NCI-H82 treated with DMSO at 0.1 percent for 48 hours (cell line): ENCODE data around the gene ATXN1L.
"Not testable (repeated sequence)": the region's sequence is repeated elsewhere in the genome, so short reads cannot be mapped to it uniquely, and the experiment has no call there.

ENCODE experiments used
- DNase-seq: peaks from one replicate; lab custom pipeline; 2025; ENCODE audit not compliant: unreplicated experiment; lab: John Stamatoyannopoulos, UW

Gene ATXN1L, protein sequence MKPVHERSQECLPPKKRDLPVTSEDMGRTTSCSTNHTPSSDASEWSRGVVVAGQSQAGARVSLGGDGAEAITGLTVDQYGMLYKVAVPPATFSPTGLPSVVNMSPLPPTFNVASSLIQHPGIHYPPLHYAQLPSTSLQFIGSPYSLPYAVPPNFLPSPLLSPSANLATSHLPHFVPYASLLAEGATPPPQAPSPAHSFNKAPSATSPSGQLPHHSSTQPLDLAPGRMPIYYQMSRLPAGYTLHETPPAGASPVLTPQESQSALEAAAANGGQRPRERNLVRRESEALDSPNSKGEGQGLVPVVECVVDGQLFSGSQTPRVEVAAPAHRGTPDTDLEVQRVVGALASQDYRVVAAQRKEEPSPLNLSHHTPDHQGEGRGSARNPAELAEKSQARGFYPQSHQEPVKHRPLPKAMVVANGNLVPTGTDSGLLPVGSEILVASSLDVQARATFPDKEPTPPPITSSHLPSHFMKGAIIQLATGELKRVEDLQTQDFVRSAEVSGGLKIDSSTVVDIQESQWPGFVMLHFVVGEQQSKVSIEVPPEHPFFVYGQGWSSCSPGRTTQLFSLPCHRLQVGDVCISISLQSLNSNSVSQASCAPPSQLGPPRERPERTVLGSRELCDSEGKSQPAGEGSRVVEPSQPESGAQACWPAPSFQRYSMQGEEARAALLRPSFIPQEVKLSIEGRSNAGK

DNA sequence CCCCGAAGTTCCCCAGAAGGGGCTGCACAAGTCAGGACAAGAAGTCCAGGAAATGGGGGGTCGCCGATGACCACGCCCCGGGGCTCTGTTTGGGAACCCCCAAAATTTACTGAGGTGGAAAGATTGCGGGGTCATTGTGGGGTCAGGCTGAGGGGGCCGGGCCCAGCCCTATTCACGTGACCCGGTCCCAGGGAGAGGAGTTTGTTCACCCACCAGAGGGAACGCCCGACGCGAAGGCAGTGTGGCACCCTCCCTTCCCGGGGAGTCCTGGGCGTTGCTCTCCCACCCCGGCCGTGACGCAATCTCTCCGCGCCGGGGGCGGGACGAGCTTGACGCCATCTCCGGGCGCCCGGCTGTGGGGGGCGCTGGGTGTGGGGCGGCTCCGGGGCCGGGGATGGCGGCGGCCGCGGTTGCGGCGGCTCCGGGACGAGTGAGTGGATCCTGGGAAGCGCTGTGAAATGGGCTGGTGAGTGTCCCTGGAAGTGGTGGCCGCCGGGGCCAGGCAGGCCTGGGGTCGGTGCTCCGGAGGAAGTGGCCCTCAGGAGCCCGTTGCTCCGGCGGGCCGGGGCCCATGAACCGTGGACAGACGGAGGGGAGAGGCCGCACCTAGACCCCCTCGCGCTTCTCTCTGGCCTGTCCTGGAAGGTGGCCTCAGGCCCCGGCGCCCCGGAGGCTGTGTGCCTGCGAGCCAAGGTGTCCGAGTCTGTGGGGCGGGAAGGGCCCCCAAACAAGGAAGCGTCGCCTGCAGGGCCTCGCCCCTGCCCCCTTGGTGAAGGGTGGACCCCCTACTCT, at the start of gene ATXN1L:
ATXN1L (plus strand) TSS at position 338 of the 792 bp plus-strand sequence. CDS start 3,765 bp downstream, outside the sequence.
- DNase-seq = peak; percentile 43

DNA sequence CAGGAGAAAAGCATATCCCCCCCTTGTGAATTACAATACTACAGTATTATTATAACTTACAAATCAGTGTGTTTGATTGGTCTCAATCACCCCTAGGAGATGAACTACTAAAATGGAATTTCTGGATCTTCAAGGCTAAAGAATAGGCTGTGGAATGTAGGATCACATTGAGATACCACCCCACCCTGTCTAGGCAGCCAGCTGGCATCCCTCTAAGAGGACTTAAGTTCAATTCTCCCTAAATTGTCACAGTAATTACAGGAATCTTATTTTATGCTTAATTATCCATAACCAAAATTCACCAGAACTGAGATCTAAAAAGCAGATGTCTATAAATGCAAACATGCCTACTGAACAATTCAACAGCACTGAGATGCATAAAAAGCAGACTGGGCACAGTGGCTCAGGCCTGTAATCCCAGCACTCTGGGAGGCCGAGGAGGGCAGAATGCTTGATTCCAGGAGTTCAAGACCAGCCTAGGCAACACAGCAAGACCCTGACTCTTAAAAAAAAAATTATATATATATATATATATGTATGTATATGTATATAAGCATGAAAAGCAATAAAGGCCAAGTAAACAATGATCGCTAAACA, 49.2 kb upstream of the ATXN1L start:
- DNase-seq = no peak

DNA sequence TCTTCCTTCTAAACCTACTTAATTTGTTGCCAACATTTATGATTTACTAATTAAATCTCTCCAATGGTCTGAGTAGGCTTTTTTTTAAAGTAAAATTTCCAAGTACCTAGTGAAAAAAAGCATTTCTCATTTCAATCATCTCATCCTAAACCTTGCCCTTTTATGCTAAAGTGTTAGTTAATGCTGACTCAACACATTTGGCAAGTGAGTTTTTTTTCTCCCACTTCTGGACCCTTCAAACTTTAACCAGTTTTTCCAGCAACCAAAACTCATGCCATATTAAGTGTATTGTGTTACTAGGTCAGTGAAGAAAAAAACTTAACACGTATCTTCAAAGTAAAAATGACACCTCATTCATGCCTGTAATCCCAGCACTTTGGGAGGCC, 42.5 kb upstream of the ATXN1L start:
- DNase-seq = no peak

DNA sequence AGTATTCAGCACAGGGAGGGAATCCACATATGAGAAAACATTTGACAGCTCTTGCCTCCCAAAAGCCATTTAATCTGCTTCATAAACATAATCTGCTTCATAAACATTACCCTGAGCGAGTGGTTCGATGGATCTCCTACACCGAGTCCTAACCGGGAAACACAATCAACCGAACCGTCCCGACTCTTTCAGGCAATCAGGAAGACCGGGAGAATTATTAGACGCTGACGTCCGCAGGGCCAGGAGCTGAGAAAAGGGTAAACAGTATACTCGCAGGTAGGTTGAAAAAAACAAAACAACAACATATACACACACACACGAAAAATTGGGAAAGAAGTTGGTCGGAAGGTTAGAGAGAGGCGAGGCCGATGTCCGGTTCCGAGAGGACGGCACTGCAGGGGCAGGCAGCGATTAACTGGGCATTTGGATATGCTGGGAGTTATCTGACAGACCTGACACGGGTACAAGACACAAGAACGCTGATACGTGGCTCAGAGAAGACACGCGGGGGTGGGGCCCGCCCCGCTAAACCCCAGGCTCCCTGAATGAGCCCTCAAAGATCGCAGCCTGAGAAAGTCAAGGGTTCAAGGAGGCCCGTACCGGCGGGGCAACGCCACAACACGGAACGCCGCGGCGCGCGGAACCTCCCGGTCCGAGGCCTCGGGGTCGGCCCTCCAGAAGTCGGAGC, 37.7 kb upstream of the ATXN1L start:
- DNase-seq = no peak

DNA sequence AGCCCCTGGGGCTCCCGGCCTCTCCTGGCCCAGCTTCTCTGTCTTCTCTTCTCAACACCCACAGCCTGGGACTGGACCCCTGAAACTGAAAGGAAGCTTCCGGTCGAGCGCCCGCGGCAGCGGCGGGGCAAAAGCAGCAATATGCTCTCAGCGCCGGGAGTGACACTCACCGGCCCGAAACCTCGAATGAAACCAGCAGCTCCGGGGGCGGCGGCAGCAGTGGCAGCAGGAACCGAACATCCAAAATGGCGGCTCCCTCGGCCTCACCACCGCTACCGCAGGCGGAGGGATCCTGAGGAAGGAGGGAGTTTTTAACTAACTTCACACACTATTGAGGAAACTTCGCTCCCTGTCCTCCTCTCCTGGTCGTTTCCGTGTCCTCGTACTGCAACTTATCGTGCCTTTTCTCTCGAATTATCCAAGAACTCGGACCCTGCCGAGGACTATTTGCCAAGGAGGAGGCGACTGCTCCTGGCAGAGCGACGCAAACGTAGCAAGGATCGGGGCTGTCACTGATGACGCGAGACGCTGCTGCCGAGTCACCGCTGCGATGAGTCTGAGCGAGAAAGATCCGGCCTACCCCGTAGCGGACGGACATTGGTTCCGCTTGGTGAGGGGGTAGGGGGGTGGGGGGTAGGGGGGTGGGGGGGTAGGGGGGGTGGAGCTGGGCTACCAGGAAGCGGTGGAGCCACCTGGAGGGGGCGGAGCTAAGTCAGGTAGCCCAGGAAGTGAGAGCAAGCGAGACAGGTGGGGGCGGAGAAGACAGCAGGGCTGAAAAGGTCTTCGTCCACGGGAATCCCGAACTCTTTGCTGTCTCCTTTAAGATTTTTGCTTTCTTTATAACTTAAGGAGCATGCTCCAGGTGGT, 37.0 kb upstream of the ATXN1L start, which contains the start of gene AP1G1:
AP1G1 (minus strand) TSS at position 242 of the 867 bp plus-strand sequence. CDS start 19,355 bp downstream, outside the sequence.
- DNase-seq = peak; percentile 82

DNA sequence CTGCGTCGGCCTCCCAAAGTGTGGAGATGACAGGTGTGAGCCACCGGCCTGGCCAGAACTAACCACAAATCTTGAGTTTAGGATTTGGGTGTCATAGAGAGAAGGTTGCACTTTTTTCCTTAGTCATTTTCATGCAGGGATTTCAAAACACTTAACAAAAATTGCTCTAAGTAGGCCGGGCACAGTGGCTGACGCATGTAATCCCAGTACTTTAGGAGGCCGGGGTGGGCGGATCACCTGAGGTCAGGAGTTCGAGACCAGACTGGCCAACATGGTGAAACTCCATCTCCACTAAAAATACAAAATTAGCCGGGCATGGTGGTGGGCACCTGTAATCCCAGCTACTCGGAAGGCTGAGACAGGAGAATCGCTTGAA, 35.6 kb upstream of the ATXN1L start:
- DNase-seq = not testable (repeated sequence)

DNA sequence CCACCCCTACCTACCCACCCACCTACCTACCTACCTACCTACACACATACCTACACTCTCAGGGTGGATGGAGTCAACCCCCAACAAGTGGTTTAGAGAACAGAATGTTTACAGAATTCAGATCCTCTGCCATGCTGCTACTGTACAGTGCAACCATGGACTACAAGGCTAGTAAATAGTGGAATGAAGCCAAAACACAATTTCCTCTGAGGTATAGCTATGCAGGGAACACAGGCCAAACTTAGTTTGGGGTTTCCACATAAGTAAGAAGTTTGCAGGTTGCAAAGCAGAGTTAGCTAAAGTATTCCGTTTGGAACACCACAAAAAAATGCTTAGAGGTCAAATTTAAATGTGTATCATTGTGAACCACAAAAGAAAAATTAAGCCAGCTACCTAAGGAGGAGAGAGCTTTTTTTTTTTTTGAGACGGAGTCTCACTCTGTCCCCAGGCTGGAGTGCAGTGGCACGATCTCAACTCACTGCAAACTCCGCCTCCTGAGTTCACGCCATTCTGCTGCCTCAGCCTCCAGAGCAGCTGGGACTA, 34.4 kb upstream of the ATXN1L start:
- no peak for DNase-seq

DNA sequence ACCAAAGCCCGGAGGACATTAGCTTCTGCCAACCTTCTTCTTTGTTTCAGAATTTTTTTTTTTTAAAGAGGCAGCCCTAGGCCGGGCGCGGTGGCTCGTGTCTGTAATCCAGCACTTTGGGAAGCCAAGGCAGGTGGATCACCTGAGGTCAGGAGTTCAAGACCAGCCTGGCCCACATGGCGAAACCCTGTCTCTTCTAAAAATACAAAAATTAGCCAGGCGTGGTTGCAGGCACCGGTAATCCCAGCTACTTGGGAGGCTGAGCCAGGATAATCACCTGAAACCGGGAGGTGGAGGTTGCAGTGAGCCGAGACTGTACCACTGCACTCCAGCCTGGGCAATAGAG, 28.6 kb upstream of the ATXN1L start:
- DNase-seq = not testable (repeated sequence)

DNA sequence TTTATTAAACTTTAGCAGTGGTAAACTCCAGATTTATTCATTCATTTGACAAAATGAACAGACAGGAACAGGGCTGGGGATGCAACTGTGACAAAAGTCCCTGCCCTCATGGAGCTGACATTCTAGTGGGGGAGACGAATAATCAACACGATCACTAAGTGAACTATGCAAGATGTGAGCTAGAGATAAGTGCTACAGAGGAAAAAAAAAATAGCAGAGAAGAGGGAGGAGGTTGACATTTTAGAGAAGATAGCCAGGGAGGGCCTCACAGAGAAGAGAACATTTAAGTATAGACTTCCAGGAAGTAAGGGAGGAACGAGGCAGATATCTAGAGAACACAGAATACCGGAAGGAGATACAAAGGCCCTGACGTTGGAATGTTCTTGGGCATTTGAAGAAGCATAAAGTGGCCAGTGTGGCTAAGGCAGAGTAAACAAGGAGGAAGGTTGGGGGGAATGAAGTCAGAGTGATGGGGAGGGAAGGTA, 19.2 kb upstream of the ATXN1L start:
- no peak for DNase-seq

DNA sequence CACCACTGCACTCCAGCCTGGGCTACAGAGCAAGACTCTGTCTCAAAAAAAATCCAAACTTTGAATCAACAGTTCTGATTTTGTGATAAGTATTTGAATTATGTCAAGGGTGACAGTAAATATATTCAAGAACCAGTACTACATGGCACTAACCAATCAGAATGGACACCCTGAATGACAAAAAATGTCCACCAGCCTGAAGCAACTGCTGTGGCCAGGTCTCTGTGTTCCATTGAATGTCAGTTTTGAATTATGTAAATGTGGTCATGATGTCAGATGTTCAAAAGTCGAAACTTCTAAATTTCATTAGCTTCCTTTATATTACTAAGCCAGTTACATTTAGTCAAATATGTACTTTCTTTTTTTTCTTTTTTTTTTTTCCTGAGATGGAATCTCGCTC, 15.4 kb upstream of the ATXN1L start:
- no peak for DNase-seq

DNA sequence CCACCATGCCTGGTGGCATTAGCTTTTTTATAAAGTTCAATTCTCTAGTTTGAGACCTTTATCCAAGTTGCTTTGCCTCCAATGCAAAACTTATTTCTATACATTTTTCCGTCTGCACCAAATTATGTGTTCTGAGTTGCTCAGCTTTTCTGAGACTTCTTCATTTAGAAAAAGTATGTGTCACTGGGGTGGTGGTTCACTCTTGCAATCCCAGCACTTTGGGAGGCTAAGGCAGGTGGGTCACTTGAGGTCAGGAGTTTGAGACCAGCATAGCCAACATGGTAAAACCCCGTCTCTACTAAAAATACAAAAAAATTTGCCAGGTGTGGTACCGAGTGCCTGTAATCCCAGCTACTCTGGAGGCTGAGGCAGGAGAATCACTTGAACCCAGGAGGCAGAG, 14.1 kb upstream of the ATXN1L start:
- DNase-seq = not testable (repeated sequence)

DNA sequence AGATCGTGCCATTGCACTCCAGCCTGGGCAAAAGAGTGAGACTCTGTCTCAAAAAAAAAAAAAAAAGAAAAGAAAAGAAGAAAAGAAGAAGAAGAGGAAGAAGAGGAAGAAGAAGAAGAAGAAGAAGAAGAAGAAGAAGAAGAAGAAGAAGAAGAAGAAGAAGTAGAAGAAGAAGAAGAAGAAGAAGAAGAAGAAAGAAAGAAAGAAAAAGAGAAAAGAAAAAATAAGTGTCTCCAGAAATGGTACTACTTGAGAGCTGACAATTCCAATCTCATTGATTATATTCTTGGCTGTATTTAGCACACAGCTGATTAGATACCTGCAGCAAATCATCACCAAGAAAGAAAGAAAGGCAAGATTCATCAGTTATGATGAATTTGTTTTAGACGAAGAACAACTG, 13.7 kb upstream of the ATXN1L start:
- DNase-seq = not testable (repeated sequence)

DNA sequence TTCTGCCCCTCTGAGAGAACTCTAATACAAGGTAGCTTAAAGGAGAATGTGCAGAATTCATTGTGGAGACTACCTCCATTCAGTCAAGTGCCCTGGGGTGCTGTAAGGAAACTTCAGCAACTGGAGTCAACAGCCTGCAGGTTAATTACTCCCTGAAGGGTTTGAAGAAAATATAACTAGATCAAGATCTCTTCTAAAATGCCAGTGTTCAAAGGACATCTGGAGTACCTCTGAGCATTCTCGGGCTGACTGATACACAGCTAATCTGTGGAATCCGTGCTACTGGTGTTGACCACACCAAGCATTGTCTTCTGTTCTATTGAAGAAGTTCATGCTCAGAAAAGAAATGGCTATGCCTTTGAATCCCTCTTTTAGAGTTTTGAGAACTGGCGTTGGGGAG, 11.5 kb upstream of the ATXN1L start:
- no peak for DNase-seq

DNA sequence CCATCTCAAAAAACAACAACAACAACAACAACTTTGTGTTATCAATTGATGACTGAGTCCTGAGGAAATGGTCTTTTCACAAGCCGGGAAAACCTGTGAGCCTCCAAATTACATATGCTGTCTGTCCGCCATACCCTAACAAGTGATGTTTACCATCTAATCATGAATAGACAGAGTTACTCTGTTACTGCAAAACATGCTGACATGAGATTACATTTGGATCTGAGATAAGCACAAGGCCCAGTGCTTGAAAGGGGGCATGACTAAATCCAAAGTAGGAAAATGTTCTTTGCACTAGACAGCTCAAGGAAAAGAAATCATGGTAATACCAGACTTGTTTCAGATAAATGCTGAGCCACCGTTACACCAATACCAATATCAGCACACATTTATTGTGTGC, 8.6 kb upstream of the ATXN1L start:
- no peak for DNase-seq

DNA sequence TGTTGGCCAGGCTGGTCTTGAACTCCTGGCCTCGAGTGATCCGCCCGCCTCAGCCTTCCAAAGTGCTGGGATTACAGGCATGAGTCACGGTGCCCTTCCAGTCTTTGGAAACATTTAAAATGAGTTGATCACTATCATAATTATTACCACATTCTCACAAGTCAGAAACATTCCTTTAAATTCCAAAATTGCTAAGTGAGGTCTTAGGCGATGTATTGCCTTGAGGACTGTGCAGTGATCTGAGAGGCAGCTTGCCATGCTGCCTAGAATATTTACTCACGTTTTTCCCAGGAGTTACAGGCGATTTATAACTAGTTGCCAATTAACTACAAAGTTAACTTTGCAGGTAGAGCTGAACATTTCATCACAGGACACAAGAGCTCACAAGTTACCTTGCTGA, 5.7 kb upstream of the ATXN1L start:
- DNase-seq = no peak

DNA sequence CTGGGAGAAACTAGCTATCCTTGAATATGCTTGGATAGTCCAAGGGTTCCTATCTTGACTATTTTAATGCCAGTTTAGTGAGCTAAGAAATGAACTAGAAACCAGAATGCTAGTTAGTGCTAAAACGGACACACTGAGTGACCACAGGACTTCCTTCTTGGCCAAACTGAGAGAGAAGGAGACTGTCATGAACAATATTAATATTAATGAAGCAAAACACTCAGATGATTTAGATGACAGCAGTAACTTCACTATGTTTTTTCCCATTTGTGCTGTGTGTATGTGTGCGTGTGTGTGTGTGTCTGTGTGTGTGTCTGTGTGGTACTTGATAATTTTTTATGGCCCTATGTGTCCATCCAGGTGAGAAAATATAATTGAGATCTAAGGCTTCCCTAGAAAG, 2.2 kb upstream of the ATXN1L start:
- DNase-seq = no peak

DNA sequence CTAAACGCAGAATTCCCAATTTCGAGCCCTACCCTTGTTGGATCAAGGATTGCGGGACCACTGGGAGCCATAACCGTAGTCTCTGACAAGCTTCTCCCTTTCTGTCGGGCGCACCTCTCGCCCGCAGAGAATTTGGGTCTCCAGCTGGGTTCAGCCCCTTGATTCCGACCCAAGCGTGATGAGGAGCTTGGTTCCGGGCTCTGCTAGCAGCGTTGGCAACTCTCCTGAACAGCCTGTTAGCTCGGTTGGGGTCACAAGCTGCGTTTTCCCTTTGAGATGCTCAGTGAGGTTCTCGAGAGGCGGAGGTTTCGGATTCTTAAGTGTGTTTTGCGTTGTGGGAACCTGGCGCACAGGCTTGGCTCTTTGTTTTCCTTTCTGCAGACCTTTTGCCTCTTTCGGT, 655 bp downstream of the ATXN1L start:
- DNase-seq = no peak

DNA sequence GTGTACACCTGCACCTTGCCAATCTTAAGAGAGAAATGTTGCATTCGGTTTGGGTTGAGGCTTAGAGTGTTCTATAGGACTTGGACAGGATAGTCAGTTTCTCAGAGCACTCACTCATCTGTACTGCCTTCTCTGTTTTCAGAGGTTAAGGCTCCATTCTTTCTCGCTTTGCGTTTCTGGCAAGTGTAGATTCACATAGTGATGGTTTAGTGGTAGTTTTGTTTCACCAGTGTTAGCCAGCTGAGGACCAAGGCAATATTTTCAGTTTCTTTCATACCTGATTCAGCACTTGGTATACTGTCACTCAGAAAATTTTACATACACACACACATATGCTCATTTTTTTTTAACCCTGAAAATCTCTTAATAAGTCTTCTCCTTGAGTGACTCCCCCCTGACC, 1.3 kb downstream of the ATXN1L start:
- no peak for DNase-seq

DNA sequence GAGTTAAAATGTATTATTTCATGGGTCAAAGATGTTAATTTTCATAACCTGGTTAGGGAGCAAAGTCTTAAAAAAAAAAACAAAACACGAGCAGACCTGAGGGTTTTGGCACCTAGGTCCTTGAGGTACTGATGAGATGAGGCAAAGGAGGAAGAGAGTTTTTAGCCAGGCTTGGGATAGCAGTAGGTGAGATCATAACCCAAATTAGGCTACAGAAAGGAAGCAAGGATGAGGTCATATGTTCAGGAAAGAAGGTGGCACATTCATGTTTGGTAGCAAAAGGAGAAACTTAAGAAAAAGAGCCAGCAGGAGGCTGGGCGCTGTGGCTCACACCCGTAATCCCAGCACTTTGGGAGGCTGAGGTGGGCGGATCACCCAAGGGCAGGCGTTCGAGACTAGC, 2.8 kb downstream of the ATXN1L start:
- no peak for DNase-seq
